ENCODE results near the gene WDFY2. TPM values are rescaled to one million over a fixed set of nuclear protein-coding genes. Genes with fewer than 3 reads are reported as not detected.

WDFY2 gene
- total RNA-seq, 1 experiment from 2014 or later: 14.1 TPM

GRCh38 chr13:51771418-51772104 is 187.3 kb downstream of the WDFY2 start:
- Histone ChIP-seq H3K4me2 (no peak overlapping the region), H4K20me1 (ENCODE audit: insufficient read depth) (no peaks in the 10 kb centered on the region), H3K79me2 (ENCODE audit: low read depth) (no peaks in the 10 kb centered on the region), H3K27ac (no peak overlapping the region), H3K27me3 (ENCODE audit: insufficient read depth, low read depth) (no peaks in the 10 kb centered on the region), H3K4me1 (replicated peaks; ENCODE audit: insufficient read depth) (no peaks in the 10 kb centered on the region), H3K4me3 (no peak overlapping the region), H3K36me3 (ENCODE audit: low read depth) (no peaks in the 10 kb centered on the region), H3K9me3 (ENCODE audit: insufficient read depth, low read depth) (no peaks in the 10 kb centered on the region), H3K9me2 (ENCODE audit: insufficient read depth) (no peaks in the 10 kb centered on the region), H2AFZ (no peak overlapping the region), H3F3A (ENCODE audit: insufficient read depth, low read depth) (no peaks in the 10 kb centered on the region)
- DNase-seq: no peak
- no TSS peak for BruUV-seq (replicated peaks)
- intact Hi-C loops (cut with micrococcal nuclease; ENCODE audit: unreplicated experiment): no loop called here
- ChIA-PET POLR2A (ENCODE audit: unreplicated experiment) (no interaction called here), CTCF (no interaction called here)
- no peak for TF ChIP-seq EZH2 (IDR thresholded peaks at IDR 0.05; ENCODE audit: low read depth)
- TF ChIP-seq, protein P1, sequence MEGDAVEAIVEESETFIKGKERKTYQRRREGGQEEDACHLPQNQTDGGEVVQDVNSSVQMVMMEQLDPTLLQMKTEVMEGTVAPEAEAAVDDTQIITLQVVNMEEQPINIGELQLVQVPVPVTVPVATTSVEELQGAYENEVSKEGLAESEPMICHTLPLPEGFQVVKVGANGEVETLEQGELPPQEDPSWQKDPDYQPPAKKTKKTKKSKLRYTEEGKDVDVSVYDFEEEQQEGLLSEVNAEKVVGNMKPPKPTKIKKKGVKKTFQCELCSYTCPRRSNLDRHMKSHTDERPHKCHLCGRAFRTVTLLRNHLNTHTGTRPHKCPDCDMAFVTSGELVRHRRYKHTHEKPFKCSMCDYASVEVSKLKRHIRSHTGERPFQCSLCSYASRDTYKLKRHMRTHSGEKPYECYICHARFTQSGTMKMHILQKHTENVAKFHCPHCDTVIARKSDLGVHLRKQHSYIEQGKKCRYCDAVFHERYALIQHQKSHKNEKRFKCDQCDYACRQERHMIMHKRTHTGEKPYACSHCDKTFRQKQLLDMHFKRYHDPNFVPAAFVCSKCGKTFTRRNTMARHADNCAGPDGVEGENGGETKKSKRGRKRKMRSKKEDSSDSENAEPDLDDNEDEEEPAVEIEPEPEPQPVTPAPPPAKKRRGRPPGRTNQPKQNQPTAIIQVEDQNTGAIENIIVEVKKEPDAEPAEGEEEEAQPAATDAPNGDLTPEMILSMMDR (conservative IDR thresholded peaks at IDR 0.05): no peak

- Histone ChIP-seq H3K9me2 (ENCODE audit: insufficient read depth) (no peaks in the 10 kb centered on the region), H2AFZ (no peak overlapping the region), H3K4me2 (no peak overlapping the region), H3K27me3 (ENCODE audit: insufficient read depth, low read depth) (no peaks in the 10 kb centered on the region), H3K27ac (no peak overlapping the region), H3K4me1 (replicated peaks; ENCODE audit: insufficient read depth) (no peaks in the 10 kb centered on the region), H3K9me3 (ENCODE audit: insufficient read depth, low read depth) (no peaks in the 10 kb centered on the region), H3K79me2 (ENCODE audit: low read depth) (no peaks in the 10 kb centered on the region), H3K36me3 (ENCODE audit: low read depth) (no peaks in the 10 kb centered on the region), H3F3A (ENCODE audit: insufficient read depth, low read depth) (no peaks in the 10 kb centered on the region), H4K20me1 (ENCODE audit: insufficient read depth) (no peaks in the 10 kb centered on the region), H3K4me3 (no peak overlapping the region)
- ChIA-PET CTCF (interaction anchor here (0.6 kb wide), 1 partner anchor 22 kb away, joined by 3 read pairs; no protein-coding TSS in a partner anchor), POLR2A (ENCODE audit: unreplicated experiment) (no interaction called here)
- no peak for DNase-seq
- intact Hi-C loops (cut with micrococcal nuclease; ENCODE audit: unreplicated experiment): no loop called here
- TF ChIP-seq EZH2 (IDR thresholded peaks at IDR 0.05; ENCODE audit: low read depth): no peak
- TF ChIP-seq, protein P1 (conservative IDR thresholded peaks at IDR 0.05): no peak
- no TSS peak for BruUV-seq (replicated peaks)
Observed at GRCh38 chr13:51772105-51772455, 187.8 kb downstream of the WDFY2 start.

DNA sequence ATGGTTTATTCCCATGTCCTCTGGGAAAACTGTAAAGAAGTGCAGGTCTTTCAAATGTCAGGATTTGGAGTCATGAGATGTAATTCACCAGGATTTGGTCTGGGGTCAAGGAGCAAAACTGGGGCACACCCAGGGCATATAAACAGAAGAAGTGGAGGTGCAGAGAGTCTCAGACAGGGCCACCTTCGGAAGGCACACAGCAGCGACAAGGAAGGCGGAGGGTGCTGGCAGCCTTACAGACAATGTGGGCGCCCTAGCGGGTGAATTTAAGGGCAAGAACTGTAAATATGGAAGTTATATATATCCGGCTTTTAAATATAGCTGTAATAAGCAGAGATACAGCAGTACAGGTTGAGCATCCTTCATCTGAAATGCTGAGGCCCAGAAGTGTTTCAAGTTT is 188.5 kb downstream of the WDFY2 start:
- H3K36me3 ChIP-seq (ENCODE audit: low read depth): no peaks in the 10 kb centered on the region
- no peaks in the 10 kb centered on the region for H3K9me2 ChIP-seq (ENCODE audit: insufficient read depth)
- H2AFZ ChIP-seq: no peak overlapping the region
- TF ChIP-seq EZH2 (IDR thresholded peaks at IDR 0.05; ENCODE audit: low read depth): no peak
- TF ChIP-seq, protein P1 (conservative IDR thresholded peaks at IDR 0.05): no peak
- intact Hi-C loops (cut with micrococcal nuclease; ENCODE audit: unreplicated experiment): no loop called here
- DNase-seq: no peak
- TSS peak; percentile 22 for BruUV-seq (replicated peaks)
- no peaks in the 10 kb centered on the region for H4K20me1 ChIP-seq (ENCODE audit: insufficient read depth)
- ChIA-PET POLR2A (ENCODE audit: unreplicated experiment) (no interaction called here), CTCF (interaction anchor here (0.6 kb wide), 1 partner anchor 23 kb away, joined by 3 read pairs; no protein-coding TSS in a partner anchor)
- no peaks in the 10 kb centered on the region for H3K9me3 ChIP-seq (ENCODE audit: insufficient read depth, low read depth)
- no peak overlapping the region for H3K4me3 ChIP-seq
- no peaks in the 10 kb centered on the region for H3K79me2 ChIP-seq (ENCODE audit: low read depth)
- H3K27ac ChIP-seq: no peak overlapping the region
- no peaks in the 10 kb centered on the region for H3K4me1 ChIP-seq (replicated peaks; ENCODE audit: insufficient read depth)
- no peaks in the 10 kb centered on the region for H3F3A ChIP-seq (ENCODE audit: insufficient read depth, low read depth)
- H3K27me3 ChIP-seq (ENCODE audit: insufficient read depth, low read depth): no peaks in the 10 kb centered on the region
- no peak overlapping the region for H3K4me2 ChIP-seq

Data from PC-9 (cell line).